NCI-H2107 (cell line): ENCODE results near the gene S1PR4.
A peak's percentile ranks its signal among the peaks of the same experiment; 100 is the strongest.

Experiments
- DNase-seq: peaks from one replicate; lab custom pipeline; 2025; lab: John Stamatoyannopoulos, UW

Gene S1PR4, protein sequence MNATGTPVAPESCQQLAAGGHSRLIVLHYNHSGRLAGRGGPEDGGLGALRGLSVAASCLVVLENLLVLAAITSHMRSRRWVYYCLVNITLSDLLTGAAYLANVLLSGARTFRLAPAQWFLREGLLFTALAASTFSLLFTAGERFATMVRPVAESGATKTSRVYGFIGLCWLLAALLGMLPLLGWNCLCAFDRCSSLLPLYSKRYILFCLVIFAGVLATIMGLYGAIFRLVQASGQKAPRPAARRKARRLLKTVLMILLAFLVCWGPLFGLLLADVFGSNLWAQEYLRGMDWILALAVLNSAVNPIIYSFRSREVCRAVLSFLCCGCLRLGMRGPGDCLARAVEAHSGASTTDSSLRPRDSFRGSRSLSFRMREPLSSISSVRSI

DNA sequence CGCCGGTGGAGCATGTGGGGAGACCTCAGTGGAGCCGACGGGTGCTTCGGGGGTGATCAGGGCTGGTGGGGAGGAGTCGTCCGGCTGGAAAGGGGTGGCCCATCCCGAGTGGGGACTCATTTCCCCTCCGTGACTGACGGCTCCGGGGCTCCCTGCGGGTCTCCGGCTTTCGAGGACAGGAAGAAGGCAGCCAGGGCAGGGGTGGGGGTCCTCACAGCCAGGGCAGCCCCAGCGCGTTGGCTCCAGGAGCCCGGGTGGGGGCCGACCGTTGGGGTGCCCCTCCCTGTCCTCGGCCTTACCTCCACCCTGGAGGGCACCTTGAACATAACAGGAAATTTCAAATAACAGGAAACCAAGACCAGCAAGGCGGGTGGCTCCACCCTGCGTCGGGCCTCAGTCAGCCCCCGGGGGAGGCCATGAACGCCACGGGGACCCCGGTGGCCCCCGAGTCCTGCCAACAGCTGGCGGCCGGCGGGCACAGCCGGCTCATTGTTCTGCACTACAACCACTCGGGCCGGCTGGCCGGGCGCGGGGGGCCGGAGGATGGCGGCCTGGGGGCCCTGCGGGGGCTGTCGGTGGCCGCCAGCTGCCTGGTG lies at the start of gene S1PR4:
Gene S1PR4, plus strand, starts transcription at position 393 of the 596 bp plus-strand sequence. Its CDS starts 24 bp downstream, at position 417.
- DNase-seq: no peak

GRCh38 chr19:3129112-3129511 lies 49.5 kb upstream of the S1PR4 start:
- no peak for DNase-seq

GRCh38 chr19:3131168-3131567 lies 47.4 kb upstream of the S1PR4 start:
- DNase-seq: no peak

GRCh38 chr19:3132971-3133792 lies 45.4 kb upstream of the S1PR4 start:
- peak; percentile 54 for DNase-seq

GRCh38 chr19:3133793-3134116 lies 44.8 kb upstream of the S1PR4 start:
- DNase-seq: no peak

- no peak for DNase-seq
Measured at GRCh38 chr19:3135961-3136683, 42.4 kb upstream of the S1PR4 start, which contains the start of gene GNA15. Gene GNA15 (plus strand): TSS chr19:3136033. CDS start chr19:3136451, 418 bp downstream.

- DNase-seq: no peak
Measured at GRCh38 chr19:3136684-3137055, 41.9 kb upstream of the S1PR4 start.

GRCh38 chr19:3137119-3137518 lies 41.5 kb upstream of the S1PR4 start:
- no peak for DNase-seq

DNA sequence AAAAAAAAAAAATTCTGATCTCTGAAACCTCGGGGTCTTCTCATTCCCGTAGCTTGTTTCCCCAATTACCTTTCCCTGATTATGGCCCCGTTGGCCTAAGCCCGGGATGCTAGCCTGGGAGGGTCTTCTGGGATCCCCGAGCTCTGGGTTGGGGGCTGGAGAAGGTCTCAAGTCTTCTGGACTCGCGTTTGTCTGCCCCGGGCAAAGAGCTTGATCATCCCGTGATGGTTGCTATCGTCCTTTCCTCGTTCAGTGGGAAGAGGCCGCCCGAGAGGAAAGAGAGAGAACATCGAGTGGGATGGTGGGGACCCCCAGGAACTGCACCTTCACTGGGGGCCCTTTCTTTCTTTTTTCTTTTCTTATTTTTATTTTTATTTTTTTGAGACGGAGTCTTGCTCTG lies 40.3 kb upstream of the S1PR4 start:
- no peak for DNase-seq

DNA sequence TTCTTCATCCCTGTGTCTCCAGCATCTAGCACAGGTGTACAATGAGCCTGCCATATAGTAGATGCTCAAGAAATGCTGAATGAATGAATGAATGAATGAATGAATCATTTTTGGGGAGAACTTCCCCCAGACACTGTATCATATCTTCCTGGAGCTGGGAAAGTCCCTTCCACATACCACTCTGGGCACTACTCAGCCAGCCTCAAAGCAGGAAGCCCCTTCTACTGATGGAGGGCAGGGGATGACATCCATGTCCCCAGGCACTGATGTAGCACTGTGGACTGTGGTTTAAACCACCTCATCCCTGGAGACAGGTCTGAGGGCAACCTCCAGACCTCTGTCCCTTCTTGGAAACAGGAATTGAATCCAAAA lies 37.9 kb upstream of the S1PR4 start:
- DNase-seq: no peak

DNA sequence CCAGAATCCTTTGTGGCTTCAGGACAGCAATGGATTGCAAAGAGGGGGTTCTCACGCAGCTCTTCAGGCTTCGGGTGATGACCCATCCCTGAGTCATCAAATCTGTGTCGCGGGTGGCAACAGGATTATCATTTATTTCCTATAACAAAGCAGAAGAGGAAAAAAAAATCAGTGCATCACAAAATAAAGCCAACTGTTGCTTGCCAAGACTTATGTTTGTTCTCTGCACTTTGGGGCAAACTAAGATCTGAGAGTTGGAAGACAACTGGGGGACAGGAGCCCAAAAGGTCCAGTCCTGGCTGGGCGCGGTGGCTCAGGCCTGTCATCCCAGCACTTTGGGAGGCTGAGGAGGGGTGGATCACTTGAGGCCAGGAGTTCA lies 36.3 kb upstream of the S1PR4 start:
- no peak for DNase-seq

DNA sequence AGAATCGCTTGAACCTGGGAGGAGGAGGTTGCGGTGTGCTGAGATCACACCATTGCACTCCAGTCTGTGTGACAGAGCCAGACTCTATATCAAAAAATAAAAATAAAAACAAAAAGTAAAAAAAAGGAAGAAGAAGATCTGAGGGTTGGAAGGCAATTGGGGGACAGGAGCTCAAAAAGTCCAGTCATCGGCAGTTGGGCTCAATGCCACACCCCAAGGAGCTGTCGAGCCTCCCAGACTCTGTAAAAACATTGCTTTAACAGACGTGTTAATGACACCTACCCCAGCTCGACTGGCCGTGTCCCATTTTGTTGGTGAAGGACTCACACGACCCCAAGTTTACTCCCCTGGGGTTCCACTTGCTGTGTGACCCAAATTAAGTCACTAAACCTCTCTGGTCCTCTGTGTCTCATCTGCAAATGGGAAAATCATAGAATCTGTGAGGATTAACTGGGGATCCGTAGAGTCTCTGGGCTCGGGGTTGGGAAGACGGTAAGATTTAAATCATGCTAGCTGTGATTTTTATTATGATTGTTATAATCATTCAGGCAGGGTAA lies 35.7 kb upstream of the S1PR4 start:
- DNase-seq: no peak

- DNase-seq: no peak
Measured at GRCh38 chr19:3145909-3146676, 32.5 kb upstream of the S1PR4 start.

DNA sequence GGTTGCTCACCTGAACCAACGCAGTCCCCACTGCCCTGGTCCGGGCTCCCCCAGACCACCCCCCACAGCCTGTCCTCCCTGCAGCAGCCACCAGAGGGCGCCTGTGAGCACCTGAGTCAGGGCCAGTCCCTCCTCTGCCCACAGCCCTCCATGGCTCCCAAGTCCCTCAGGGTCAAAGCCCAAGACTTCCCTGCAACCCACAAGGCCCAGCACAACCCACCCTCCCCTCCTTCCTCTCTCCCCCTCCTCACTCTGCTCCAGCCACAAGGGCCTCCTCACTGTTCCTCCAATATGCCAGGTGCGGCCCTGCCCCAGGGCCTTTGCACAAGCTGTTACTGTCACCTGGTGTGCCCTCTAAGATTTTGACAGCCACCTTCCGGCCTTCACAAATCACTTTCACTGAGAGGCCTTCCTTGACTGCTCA lies 31.9 kb upstream of the S1PR4 start:
- no peak for DNase-seq

DNA sequence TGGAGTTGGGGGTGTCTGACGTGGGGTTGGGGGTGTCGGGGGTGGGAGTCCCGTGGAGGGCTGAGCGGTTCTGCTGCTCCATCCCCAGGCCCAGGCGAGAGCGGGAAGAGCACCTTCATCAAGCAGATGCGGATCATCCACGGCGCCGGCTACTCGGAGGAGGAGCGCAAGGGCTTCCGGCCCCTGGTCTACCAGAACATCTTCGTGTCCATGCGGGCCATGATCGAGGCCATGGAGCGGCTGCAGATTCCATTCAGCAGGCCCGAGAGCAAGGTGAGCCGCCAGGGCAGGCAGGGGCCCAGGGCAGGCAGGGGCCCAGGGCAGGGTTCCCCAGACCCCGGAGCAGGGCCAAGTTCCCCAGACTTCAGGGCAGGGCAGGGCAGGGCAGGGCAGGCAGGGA lies 30.1 kb upstream of the S1PR4 start:
- DNase-seq: no peak

- no peak for DNase-seq
Measured at GRCh38 chr19:3149089-3149488, 29.5 kb upstream of the S1PR4 start.

GRCh38 chr19:3149526-3150505 lies 28.8 kb upstream of the S1PR4 start:
- no peak for DNase-seq

- no peak for DNase-seq
Measured at GRCh38 chr19:3150739-3151329, 27.7 kb upstream of the S1PR4 start.

DNA sequence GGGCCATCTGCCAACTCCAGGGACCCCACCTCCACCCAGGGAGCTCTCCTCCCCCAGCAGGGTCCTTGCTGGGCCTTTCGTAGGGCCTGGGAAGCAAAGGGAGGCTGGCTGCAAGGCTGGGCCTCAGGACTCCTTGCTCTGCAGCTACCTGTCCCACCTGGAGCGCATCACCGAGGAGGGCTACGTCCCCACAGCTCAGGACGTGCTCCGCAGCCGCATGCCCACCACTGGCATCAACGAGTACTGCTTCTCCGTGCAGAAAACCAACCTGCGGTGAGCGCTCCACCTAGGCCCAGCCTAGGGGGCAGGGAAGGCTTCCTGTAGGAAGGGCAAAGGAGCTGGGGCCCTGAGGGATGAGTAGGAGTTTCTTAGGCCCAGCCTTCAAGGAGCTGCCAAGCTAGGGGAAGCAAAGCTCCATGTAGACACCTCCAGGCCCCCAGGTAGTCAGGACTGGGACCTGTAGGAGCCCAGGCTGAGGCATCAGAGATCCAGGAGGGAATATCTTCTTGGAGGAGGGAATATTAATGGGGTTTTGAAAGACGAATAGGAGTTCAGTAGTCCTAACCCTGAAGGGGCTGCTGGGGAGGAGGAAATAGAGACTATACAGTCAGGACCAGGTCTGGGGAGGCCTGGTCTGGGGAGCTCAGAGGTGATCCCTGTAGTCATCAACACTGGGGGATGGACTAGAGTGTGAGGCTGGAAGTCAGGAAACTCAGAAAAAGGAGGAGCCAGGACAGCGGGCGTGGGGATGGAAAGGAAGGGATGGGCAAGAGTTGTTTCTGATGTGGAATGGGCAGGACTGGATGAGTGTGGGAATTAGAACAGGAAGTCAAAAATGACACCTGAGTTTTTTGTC lies 26.8 kb upstream of the S1PR4 start:
- no peak for DNase-seq
